Mammary epithelial cell (primary cell): Measurements from ENCODE around the gene DYNC2I2.

Source experiments
- EZH2 ChIP-seq: IDR thresholded peaks from 2 replicates; pipeline ENCODE4 v1.6.1; 2012; ENCODE audit warnings: low read length, inconsistent platforms, borderline replicate concordance
- TF ChIP-seq, protein P1 (sequence below), 2 donors: IDR thresholded peaks in 1 of 2; conservative IDR thresholded peaks in 1 of 2; 2 replicates each; pipeline ENCODE4 v1.5.1; 2011 to 2012; ENCODE audit warnings: inconsistent platforms in 2 of 2, low read length in 2 of 2, mild to moderate bottlenecking in 2 of 2, control low read depth in 1 of 2, low read depth in 1 of 2; ENCODE audit not compliant: insufficient read depth in 1 of 2; ENCODE audit errors: extremely low read depth in 1 of 2

DNA sequence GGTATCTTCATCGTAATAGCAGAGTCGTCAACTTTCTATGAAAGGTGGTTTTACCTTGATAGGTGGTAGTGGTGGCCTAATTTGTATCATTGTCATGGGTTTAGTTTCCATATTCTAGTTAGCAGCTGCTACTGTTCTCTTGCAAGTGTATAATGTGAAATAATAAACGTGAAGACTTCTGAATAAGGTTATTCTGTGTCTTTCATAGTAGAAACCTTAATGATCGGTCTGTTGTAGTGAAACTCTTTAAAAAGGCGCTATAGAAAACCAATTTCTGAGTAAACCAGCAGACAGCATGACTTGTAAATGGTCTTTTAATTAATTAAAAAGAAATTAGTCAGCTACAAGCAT, 34.0 kb upstream of the DYNC2I2 start:
- no peak for TF ChIP-seq EZH2
- TF ChIP-seq, protein P1, sequence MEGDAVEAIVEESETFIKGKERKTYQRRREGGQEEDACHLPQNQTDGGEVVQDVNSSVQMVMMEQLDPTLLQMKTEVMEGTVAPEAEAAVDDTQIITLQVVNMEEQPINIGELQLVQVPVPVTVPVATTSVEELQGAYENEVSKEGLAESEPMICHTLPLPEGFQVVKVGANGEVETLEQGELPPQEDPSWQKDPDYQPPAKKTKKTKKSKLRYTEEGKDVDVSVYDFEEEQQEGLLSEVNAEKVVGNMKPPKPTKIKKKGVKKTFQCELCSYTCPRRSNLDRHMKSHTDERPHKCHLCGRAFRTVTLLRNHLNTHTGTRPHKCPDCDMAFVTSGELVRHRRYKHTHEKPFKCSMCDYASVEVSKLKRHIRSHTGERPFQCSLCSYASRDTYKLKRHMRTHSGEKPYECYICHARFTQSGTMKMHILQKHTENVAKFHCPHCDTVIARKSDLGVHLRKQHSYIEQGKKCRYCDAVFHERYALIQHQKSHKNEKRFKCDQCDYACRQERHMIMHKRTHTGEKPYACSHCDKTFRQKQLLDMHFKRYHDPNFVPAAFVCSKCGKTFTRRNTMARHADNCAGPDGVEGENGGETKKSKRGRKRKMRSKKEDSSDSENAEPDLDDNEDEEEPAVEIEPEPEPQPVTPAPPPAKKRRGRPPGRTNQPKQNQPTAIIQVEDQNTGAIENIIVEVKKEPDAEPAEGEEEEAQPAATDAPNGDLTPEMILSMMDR (conservative IDR thresholded peaks at IDR 0.05 in 1 of 2, IDR thresholded peaks at IDR 0.05 in 1 of 2; ENCODE audit: extremely low read depth in 1 of 2, insufficient read depth in 1 of 2, low read depth in 1 of 2, low read length in 2 of 2) = no peak
